Kidney epithelial cell (primary cell): ENCODE measurements around the gene TNS4. TPM values are rescaled to one million over a fixed set of nuclear protein-coding genes. Genes with fewer than 3 reads are reported as not detected.

Experiments used
- DNase-seq: peaks from one replicate; pipeline ENCODE4 v3.0.0-alpha.2; 2010; ENCODE audit warnings: low read depth
- H3K27me3 ChIP-seq: 2 replicates; pipeline ENCODE4 v1.6.0; 2011; ENCODE audit warnings: low read length; ENCODE audit not compliant: control insufficient read depth, insufficient read depth
- H3K36me3 ChIP-seq: 2 replicates; pipeline ENCODE4 v1.5.1; 2011; ENCODE audit warnings: low read length; ENCODE audit not compliant: control insufficient read depth, insufficient read depth
- H3K4me3 ChIP-seq: 2 replicates; pipeline ENCODE4 v1.5.1; 2011; ENCODE audit warnings: low read depth, mild to moderate bottlenecking, control low read depth, low read length
- CTCF ChIP-seq: IDR thresholded peaks from 2 replicates; pipeline ENCODE4 v1.5.1; 2011; ENCODE audit warnings: mild to moderate bottlenecking, moderate library complexity, low read length, control low read depth, inconsistent platforms; ENCODE audit not compliant: insufficient read depth, poor library complexity, severe bottlenecking
- total RNA-seq: library from RNA; depleted of rRNA; stranded (reverse); fragments of >200 nt; gene quantifications from 2 replicates; pipeline ENCODE4 v1.2.3, GENCODE V29; 2015

The TNS4 gene
- total RNA-seq, 1 donor from 2014 or later = not detected

- DNase-seq = no peak
- no peak for TF ChIP-seq CTCF
- H3K36me3 ChIP-seq = peaks cover 9% of the 10 kb centered on the region
Measured at GRCh38 chr17:40454613-40454995, 46.8 kb downstream of the TNS4 start.

GRCh38 chr17:40453881-40454612, 47.4 kb downstream of the TNS4 start:
- peaks cover 9% of the 10 kb centered on the region for H3K36me3 ChIP-seq
- DNase-seq = no peak
- H3K27me3 ChIP-seq = no peaks in the 10 kb centered on the region
- H3K4me3 ChIP-seq = no peak overlapping the region
- TF ChIP-seq CTCF = no peak

More at GRCh38 chr17:40454613-40454995, 46.8 kb downstream of the TNS4 start:
- H3K27me3 ChIP-seq = no peaks in the 10 kb centered on the region
- H3K4me3 ChIP-seq = no peak overlapping the region

- Histone ChIP-seq H3K27me3 (no peaks in the 10 kb centered on the region), H3K4me3 (no peak overlapping the region), H3K36me3 (peaks cover 9% of the 10 kb centered on the region)
- TF ChIP-seq CTCF = no peak
- DNase-seq = no peak
Measured at GRCh38 chr17:40452921-40453378, 48.5 kb downstream of the TNS4 start.

- no peak for DNase-seq
- Histone ChIP-seq H3K36me3 (peaks cover 8% of the 10 kb centered on the region), H3K27me3 (no peaks in the 10 kb centered on the region), H3K4me3 (no peak overlapping the region)
- no peak for TF ChIP-seq CTCF
Measured at GRCh38 chr17:40452216-40452787, 49.1 kb downstream of the TNS4 start.

- TF ChIP-seq CTCF = no peak
- H3K27me3 ChIP-seq = no peaks in the 10 kb centered on the region
- no peak for DNase-seq
- H3K4me3 ChIP-seq = no peak overlapping the region
- peaks cover 7% of the 10 kb centered on the region for H3K36me3 ChIP-seq
Measured at GRCh38 chr17:40451420-40451819, 50.0 kb downstream of the TNS4 start.
